Duodenal mucosa (tissue), 2 donors: ENCODE measurements around the gene DUSP3.

Source experiments
- H3K27ac ChIP-seq: one replicate; pipeline ENCODE4 v1.7.0; 2013; ENCODE audit warnings: low read depth, low read length
- H3K27me3 ChIP-seq, 2 donors: one replicate each; pipeline ENCODE4 v1.7.0; 2013; ENCODE audit warnings: low read length in 2 of 2, control low read depth in 1 of 2; ENCODE audit not compliant: insufficient read depth in 2 of 2, control insufficient read depth in 1 of 2
- H3K36me3 ChIP-seq, 2 donors: one replicate each; pipeline ENCODE4 v1.7.0; 2013; ENCODE audit warnings: low read length in 2 of 2, control low read depth in 1 of 2; ENCODE audit not compliant: insufficient read depth in 2 of 2, control insufficient read depth in 1 of 2
- H3K4me1 ChIP-seq, 2 donors: one replicate each; pipeline ENCODE4 v1.7.0; 2013; ENCODE audit warnings: low read length in 2 of 2, control low read depth in 1 of 2; ENCODE audit not compliant: insufficient read depth in 2 of 2, control insufficient read depth in 1 of 2
- H3K4me3 ChIP-seq, 2 donors: one replicate each; pipeline ENCODE4 v1.7.0; 2013; ENCODE audit warnings: low read length in 2 of 2, low read depth in 1 of 2
- H3K9ac ChIP-seq, 2 donors: one replicate each; pipeline ENCODE4 v1.7.0; 2013; ENCODE audit warnings: low read length in 2 of 2, low read depth in 1 of 2
- H3K9me3 ChIP-seq, 2 donors: one replicate each; pipeline ENCODE4 v1.7.0; 2013; ENCODE audit warnings: low read length in 2 of 2, control low read depth in 1 of 2; ENCODE audit not compliant: control insufficient read depth in 1 of 2

The DUSP3 gene

DNA sequence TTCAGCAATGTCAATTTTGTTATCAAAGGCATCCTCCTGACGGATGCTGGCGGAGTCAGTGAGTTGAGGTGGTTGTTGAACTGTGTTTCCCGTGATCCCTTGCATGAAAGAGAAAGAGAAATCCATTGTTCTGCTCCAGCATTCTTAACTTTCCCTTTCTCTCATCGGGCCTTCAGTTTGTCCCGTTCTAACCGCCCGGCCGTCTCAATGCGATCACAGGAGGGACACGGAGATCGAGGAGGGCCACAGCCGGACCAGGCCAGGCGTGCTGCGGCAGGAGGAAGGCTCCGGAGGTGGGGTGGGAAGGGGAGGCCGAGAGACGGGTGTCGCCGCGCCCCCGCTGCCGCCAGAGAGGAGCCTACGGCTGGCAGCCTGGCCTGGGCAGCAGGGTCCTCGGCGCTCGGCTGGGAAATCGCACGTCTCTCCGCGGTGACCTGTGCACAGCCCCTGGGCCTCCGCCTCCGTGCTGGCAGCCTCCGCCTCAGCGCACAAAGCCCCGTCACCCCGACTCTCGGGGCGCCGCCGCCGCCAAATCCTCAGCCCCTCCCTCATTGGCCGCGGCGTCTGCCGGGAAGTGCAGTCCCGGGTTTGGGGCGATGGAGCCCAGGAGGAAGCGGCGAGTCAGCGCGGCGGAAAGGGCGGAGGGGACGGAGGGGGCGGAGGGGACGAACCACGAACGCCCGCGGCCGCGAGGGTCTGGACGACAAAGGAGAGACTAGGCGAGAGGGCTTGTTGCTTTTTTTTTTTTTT, 58.3 kb downstream of the DUSP3 start:
- peak overlapping the region; percentile 81 to 92 for H3K9ac ChIP-seq
- H3K9me3 ChIP-seq, result no peaks in the 10 kb centered on the region
- H3K27ac ChIP-seq, result peak overlapping the region; percentile 94
- H3K4me1 ChIP-seq, result peaks cover 0 to 3% of the 10 kb centered on the region in 2 donors
- no peaks in the 10 kb centered on the region for H3K27me3 ChIP-seq
- no peaks in the 10 kb centered on the region for H3K36me3 ChIP-seq
- peak overlapping the region; percentile 88 to 94 for H3K4me3 ChIP-seq

DNA sequence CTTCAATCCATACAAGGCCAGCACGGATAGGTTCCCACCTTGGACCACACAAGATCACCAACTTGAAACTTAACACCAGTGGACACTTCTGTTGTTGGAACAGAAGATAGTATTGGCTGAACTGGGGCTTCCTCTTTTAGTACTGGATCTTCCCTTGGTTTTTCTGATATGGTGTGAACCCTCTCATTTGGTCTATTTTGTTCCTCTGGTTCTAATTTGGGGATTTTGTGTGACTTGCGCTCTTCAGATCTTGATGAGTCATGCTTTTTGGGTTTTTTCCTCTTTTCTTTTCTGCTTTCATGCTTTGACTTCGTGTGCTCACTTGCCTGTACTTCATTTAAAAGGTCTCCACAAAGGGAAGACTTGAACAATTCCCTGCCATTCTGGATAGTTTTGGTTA, 59.2 kb downstream of the DUSP3 start:
- no peak overlapping the region for H3K27ac ChIP-seq

DNA sequence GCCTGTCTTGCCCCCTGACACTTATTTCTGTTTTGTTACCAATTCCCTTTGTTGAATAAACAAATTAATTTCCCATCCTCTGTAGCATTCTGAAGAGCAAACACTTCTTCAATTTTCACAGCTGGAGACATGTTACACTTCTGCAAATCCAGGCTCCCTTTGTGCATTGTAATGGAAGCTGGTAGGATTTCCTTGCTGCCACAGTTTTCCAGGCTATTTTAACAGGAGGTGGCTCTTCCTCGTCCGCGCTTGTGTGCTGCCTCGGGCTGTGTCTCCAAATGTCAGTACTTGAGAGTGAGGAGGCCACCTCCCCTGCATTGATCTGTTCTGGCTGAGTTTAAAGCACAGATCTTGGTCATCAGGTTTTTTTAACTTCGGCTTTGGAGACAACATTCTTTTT, 60.2 kb downstream of the DUSP3 start:
- no peaks in the 10 kb centered on the region for H3K9me3 ChIP-seq
- H3K4me1 ChIP-seq, result peaks cover 0 to 8% of the 10 kb centered on the region in 2 donors
- H3K4me3 ChIP-seq, result no peak overlapping the region
- peaks cover 0 to 7% of the 10 kb centered on the region in 2 donors for H3K27me3 ChIP-seq
- no peak overlapping the region for H3K27ac ChIP-seq
- H3K36me3 ChIP-seq, result no peaks in the 10 kb centered on the region
- no peak overlapping the region for H3K9ac ChIP-seq

More for the DNA sequence above, 59.2 kb downstream of the DUSP3 start:
- peaks cover 0 to 3% of the 10 kb centered on the region in 2 donors for H3K4me1 ChIP-seq
- peaks cover 0 to 3% of the 10 kb centered on the region in 2 donors for H3K27me3 ChIP-seq
- no peaks in the 10 kb centered on the region for H3K9me3 ChIP-seq
- H3K36me3 ChIP-seq, result no peaks in the 10 kb centered on the region
- H3K9ac ChIP-seq, result no peak overlapping the region
- no peak overlapping the region for H3K4me3 ChIP-seq

DNA sequence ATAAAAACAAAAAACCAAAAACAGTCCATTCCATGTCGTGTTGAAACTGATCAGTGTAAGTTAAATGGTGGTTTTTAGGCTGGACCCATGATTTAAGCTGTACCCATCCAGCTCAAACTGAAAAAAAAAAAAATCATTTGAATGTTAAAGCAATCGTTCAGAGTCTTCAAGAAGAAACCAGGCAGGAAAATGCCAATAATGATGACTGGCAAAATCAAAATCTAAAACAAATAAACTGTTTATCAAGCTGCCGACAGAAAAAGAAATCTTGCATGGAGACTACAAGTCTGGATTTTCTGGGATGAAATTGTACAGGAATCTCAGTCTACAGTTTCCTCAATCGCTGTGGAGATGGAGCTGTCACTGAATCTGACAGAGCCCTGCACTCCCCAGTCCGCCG, 60.9 kb downstream of the DUSP3 start:
- no peaks in the 10 kb centered on the region for H3K9me3 ChIP-seq
- H3K4me1 ChIP-seq, result peaks cover 5 to 12% of the 10 kb centered on the region in 2 donors
- no peak overlapping the region for H3K9ac ChIP-seq
- no peak overlapping the region for H3K27ac ChIP-seq
- H3K4me3 ChIP-seq, result no peak overlapping the region
- no peaks in the 10 kb centered on the region for H3K36me3 ChIP-seq
- peaks cover 0 to 7% of the 10 kb centered on the region in 2 donors for H3K27me3 ChIP-seq
